Activated CD4-positive, alpha-beta T cell treated with anti-CD3 and anti-CD28 coated beads, Interleukin-2, Interleukin-6, amounts not matched to agents 100 ng/mL and 50 ng/mL, durations not matched to agents 16 hours and 8 hours (primary cell): Measurements from ENCODE around the gene PPIL6.

Experiments used
- DNase-seq: peaks from one replicate; pipeline ENCODE4 v3.0.0-alpha.2; 2020

PPIL6 gene

DNA sequence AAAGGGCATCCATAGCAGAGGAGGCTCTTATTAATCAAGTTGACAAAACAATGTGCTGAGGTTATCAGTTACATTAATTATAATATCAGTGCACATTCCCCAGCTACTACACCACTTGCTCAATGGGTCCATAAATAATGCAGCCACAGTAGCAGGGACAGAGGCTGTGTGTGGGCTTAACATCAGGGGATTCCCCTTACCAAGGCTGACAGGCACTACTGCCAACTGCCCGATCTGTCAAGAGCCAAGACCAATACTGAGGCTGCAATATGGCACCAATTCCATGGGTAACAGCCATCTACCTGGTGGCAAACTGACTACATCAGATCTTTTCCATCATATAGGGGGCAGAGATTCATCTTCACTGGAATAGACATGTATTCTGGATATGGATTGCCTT is 80.1 kb downstream of the PPIL6 start:
- DNase-seq: no peak

- no peak for DNase-seq
Observed at GRCh38 chr6:109359248-109359647, 81.2 kb downstream of the PPIL6 start.

DNA sequence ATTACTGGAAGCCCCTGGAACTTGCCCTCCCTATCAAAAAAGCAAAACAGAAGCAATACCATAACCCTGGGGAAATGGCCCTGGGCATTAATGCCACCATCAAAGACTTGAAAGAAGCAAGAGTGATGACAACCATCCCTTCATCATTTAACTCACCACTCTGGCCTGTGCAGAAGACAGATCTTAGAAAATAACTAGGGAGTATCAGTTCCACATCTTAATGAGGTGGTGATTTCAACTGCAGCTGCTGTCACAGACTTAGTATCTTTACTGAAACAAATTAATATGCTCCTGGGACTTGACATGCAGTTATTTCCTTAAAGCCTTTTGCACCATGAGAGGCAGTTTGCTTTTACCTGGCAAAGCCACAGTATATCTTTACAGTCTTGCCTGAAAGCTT is 82.2 kb downstream of the PPIL6 start:
- DNase-seq: no peak

DNA sequence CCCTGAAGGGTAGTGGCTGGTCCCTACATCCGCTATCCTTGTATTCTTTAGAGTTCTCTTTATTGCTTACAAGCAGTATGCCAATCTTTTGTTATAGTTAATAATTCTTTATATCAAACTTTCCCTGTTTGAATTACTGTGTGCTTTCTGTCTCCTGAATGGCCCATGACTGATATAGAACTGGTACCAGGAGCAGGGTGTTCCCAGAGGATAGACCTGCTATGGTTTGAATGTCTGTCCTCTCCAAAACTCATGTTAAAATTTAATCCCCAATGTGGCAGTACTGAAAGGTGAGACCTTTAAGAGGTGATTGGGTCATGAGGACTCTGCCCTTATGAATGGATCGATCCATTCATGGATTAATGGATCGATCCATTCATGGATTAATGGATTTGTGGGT is 84.2 kb downstream of the PPIL6 start:
- no peak for DNase-seq

DNA sequence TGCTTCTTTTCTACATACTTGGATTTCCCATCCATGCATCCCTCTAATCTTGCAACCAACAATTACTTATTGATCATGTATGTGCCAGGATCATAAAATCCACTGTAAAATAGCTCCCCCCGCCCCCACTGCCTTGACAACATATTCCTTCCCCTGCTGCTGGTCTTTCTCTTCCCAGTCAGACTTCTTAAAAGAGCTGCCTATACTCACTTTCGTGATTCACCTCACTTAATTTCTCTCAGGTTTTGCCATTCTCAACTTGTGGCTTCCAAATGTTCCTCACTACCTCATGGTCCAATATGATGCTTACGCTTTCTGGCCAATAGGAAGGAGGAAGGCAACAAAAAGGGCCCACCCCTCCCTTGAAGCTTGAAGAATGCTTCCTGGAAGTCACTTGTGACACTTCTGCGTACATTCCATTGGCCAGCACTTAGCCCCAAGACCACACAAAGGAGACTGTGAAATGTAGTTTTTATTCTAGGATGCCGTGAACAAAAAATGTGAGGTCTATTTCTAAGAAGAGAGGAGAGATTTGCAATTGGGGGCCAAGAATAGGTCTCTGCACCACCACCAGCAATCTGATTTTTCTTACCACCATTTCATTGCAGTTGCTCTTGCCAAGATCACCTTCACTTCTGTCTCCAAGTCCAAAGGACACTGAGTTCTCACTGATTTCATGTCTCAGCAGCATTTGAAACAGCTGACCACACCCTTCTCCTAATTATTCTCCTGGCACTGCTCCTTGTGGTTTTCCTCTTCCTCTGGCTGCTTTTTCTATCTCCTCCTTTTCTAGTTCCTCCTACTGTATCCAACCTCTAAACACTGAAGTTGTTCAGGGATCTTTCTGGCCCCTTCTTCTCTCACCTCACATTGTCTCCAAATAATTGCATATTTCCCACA is 88.9 kb downstream of the PPIL6 start:
- no peak for DNase-seq

DNA sequence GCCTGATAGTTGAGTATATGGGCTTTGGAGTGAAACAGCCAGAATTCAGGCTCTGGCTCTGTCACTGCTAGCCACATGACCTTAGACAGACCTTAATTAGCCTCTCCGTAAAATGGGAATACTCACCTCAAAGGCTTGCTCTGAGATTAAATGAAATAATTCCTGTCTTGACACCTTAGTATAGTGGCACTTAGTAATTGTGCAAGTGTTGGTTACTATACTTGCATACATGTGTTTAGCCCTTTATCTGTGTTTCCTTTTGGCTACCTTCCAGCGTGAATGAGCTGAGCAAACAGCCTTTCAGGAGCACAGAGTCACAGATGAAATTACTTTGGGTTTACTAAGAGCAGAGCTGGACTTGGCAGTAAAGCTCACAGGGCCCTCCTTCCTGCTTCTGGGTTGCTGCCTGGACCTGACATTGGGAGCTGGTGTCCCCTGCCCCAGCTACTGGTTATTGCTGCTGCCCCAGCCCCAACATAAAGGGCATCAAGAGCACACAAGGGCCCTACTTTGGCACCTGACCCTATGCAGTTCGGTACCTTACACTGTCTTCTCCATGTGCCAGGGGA is 90.9 kb downstream of the PPIL6 start:
- no peak for DNase-seq

GRCh38 chr6:109348226-109348625 is 92.2 kb downstream of the PPIL6 start:
- no peak for DNase-seq

GRCh38 chr6:109347779-109348178 is 92.6 kb downstream of the PPIL6 start:
- no peak for DNase-seq

GRCh38 chr6:109345986-109346385 is 94.4 kb downstream of the PPIL6 start:
- no peak for DNase-seq

GRCh38 chr6:109344226-109344625 is 96.2 kb downstream of the PPIL6 start:
- DNase-seq: no peak

DNA sequence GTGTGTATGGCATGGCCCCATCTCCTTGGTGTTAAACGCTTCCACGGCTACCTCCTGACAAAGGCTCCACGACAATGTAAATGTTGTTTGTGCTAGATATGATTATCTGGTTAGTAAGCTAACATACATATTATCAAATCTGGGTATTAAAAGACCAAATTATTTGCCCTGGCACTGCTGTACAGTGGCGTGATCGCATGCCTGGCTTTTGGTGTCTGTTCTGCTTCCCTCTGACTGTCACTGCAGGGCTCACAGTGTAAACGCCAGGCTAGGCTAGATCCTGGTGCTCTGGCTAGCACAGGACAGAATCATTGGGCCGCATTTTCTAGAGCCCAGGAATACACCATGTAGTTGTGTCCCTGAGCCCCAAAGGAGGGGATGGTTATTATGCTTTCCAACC is 96.9 kb downstream of the PPIL6 start:
- DNase-seq: no peak

DNA sequence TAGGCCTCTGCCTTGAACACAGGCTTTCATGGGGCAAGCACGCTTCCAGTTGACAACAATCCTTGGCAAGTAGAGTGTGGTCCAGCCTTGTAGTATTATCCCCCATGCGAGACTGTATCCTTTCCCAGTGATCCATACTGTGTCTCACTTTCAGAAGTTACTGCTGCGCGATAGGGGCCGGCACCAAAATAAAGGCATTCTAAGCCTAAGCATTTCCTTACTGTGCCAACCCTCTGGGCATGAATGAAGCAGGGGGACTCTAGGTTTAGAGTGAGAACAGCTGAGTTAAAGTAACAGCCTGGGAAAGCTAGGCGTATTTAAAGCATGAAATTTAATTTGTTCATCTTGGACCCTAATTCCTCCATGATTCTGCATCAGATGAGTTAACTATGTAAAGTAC is 97.5 kb downstream of the PPIL6 start:
- no peak for DNase-seq

- no peak for DNase-seq
Observed at GRCh38 chr6:109342506-109342905, 97.9 kb downstream of the PPIL6 start.

- DNase-seq: no peak
Observed at GRCh38 chr6:109340811-109341210, 99.6 kb downstream of the PPIL6 start.
